IPS-18c (cell line): ENCODE measurements around the gene JMJD8.

Source experiments
- H3K4me3 ChIP-seq: 2 replicates; pipeline ENCODE4 v1.7.0; 2013; ENCODE audit warnings: low read depth, mild to moderate bottlenecking, low read length, moderate library complexity; ENCODE audit not compliant: insufficient read depth
- H3K9me3 ChIP-seq: one replicate; pipeline ENCODE4 v1.6.1; 2013; ENCODE audit warnings: mild to moderate bottlenecking, low read length, moderate library complexity; ENCODE audit not compliant: control insufficient read depth, insufficient read depth

Gene JMJD8

GRCh38 chr16:645852-646678, 38.1 kb downstream of the JMJD8 start:
- Histone ChIP-seq H3K9me3 (no peaks in the 10 kb centered on the region), H3K4me3 (no peak overlapping the region)

DNA sequence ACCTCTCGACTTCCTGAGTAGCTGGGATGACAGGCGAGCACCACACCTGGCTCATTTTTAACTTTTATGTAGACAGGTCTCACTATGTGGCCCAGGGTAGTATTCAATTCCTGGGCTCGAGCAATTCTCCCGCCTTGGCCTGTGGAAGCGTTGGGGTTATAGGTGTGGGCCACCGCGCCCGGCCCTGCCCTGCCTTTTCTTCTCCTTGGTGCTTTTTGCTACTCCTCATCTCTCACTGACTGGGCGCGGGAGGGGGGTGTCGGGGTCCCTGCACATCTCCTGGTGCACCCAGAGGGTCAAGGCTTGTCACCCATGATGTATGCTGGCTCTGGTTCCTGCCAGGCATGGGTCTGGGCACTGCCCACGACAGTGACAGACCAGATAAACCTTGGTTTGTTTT, 39.6 kb downstream of the JMJD8 start:
- H3K9me3 ChIP-seq = no peaks in the 10 kb centered on the region

GRCh38 chr16:643050-643368, 41.1 kb downstream of the JMJD8 start:
- Histone ChIP-seq H3K9me3 (no peaks in the 10 kb centered on the region), H3K4me3 (peak overlapping the region; percentile 72)

More for the DNA sequence above, 39.6 kb downstream of the JMJD8 start:
- no peak overlapping the region for H3K4me3 ChIP-seq

GRCh38 chr16:642189-643049, 41.7 kb downstream of the JMJD8 start:
- Histone ChIP-seq H3K4me3 (peak overlapping the region; percentile 72), H3K9me3 (no peaks in the 10 kb centered on the region)

- peak within 1 kb of the TSS; percentile 72 for H3K4me3 ChIP-seq
- no peaks in the 10 kb centered on the region for H3K9me3 ChIP-seq
Measured at GRCh38 chr16:641326-642188, 42.6 kb downstream of the JMJD8 start, which contains the start of gene MCRIP2. TSS of gene MCRIP2 (plus strand) at chr16:641828. CDS start at chr16:641992, 164 bp downstream.

DNA sequence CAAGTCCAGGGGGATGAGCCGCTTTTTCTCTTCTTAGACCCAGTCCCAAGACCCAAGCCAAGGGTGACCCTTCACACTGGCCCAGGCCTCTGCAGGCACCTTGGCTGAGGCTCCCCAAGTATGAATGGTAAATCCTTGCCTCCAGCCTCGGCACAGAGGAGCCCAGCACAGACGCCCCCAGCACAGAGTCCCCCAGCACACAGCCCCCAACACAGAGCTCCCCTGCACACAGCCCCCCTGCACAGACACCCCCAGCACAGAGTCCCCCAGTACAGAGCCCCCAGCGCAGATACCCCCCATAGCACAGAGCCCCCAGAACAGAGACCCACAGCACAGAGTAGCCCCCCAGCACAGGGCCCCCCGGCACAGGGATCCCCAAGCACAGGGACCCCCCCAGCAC, 43.5 kb downstream of the JMJD8 start:
- Histone ChIP-seq H3K4me3 (no peak overlapping the region; the same call in 1 of the 2 replicates), H3K9me3 (no peaks in the 10 kb centered on the region)

GRCh38 chr16:638836-639235, 45.3 kb downstream of the JMJD8 start:
- H3K9me3 ChIP-seq = no peaks in the 10 kb centered on the region
- H3K4me3 ChIP-seq = no peak overlapping the region

GRCh38 chr16:638034-638543, 46.0 kb downstream of the JMJD8 start:
- peak overlapping the region; percentile 31 for H3K4me3 ChIP-seq

DNA sequence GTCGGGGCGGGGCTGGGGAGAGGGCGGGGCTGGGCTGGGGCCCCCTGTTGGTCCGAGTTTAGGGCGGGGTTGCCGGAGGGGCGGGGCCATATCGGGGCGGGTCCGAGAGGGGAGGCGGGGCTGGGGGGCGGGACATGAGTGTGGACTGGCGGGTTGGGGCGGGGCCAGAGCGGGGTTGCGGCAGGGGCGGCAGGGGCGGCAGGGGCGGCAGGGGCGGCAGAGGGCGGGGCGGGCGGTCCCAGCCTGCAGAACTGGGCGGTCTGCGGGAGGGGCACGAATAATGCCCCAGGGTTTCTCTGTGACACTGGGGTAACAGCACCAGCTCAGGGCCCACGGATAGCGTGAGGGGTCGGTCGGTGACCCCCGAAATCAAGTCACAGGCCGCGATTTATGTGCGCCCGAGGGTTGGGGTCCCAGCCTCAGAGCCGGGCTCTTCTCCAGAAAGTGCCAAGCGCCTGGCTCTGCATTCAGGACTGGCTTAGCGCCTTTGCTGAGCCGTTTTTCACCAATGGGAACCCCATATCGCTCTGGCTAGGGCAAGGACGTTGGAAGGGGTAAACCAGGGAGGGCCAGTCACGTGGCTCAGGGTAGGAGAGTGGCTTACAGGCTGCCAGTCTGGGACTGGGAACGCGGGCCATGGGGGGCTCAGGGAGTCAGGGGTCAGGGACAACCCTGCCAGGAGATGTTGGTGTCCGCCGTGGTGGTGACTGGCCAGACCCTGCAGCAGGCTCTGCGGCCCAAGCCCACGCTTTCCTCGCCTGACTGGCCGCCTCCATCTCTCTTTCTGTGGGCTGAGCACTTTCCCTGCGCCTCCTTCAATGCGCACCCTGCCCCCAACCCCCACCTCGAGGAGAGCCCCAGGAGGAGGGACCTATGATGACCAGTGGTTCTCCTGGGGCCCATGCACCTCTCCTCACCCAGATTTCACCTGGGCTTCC, 46.8 kb downstream of the JMJD8 start:
- H3K9me3 ChIP-seq = no peaks in the 10 kb centered on the region
- H3K4me3 ChIP-seq = peak overlapping the region; percentile 66

More at GRCh38 chr16:638034-638543, 46.0 kb downstream of the JMJD8 start:
- no peaks in the 10 kb centered on the region for H3K9me3 ChIP-seq

DNA sequence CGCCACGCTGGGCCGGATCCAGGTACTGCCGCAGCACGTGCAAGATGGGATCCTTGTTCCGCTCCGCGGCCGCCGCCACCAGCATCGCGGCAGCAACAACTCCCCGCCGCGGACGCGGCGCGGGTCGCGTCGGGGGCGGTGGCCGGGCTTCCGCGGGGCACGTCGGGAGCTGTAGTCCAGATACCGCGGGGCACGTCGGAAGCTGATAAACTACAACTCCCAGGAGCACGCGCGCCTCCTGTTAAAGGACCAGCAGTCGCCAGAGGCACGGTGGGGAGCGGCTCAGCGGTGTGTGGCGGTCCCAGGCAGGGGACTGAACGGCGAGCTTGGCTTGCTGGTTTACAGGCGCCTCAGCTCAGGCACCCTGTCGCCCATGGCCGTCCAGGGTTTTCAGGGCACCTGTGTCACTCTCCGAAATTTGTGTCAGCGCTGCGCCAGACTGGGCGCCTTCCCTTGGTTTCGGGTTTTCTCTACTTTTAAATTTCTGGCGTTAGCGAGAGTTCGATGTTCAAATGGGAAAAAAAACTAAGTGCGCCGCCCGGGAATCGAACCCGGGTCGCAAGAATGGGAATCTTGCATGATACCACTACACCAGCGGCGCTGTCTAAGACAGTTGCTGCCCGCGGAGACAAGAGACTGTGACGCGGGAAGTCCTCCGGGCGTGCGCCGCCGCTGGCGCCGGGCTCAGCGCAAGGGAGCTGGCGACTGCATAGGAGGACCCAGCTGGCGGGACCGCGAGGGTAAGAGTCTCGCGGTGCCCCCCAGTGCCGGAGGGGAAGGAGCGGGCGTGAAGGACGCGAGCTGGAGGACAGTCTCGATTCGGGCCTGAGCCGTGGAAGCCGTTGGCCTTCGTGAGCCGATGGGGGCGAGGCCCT, 47.7 kb downstream of the JMJD8 start, which contains the start of gene METTL26:
METTL26 (minus strand) TSS at position 100 of the 875 bp plus-strand sequence; CDS start at position 85, 15 bp downstream.
- H3K9me3 ChIP-seq = no peaks in the 10 kb centered on the region
- peak within 1 kb of the TSS; percentile 66 for H3K4me3 ChIP-seq

GRCh38 chr16:635573-636205, 48.4 kb downstream of the JMJD8 start:
- Histone ChIP-seq H3K4me3 (peak overlapping the region; percentile 66), H3K9me3 (no peaks in the 10 kb centered on the region)

DNA sequence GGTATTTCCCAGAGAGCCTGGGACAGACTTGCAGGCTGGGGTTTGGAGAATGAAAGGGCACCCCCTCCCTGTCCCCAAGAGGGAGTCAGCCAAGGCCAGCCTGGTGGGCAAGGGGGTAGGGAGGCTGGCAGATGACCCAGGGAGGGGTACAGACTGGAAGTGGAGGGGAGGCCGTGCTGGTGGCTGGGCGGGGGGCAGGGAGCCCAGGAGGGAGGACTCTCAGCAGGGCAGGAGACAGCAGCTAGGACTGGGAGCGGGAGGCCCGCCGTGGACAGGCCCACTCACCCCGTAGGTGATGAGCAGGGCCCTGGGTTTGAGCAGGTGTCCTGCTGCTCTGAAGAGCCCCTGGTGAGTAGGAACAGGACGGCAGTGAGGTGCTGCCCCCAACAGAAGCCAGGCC, 49.1 kb downstream of the JMJD8 start:
- H3K9me3 ChIP-seq = no peaks in the 10 kb centered on the region
- H3K4me3 ChIP-seq = no peak overlapping the region

- Histone ChIP-seq H3K9me3 (no peaks in the 10 kb centered on the region), H3K4me3 (no peak overlapping the region)
Measured at GRCh38 chr16:634051-634670, 50.0 kb downstream of the JMJD8 start.

GRCh38 chr16:633336-634050, 50.6 kb downstream of the JMJD8 start:
- no peak overlapping the region for H3K4me3 ChIP-seq
- no peaks in the 10 kb centered on the region for H3K9me3 ChIP-seq
